A549 (cell line): ENCODE data around the gene UBE2R2. TPM values are rescaled to one million over a fixed set of nuclear protein-coding genes. Genes with fewer than 3 reads are reported as not detected.
"Not testable (repeated sequence)": the region's sequence is repeated elsewhere in the genome, so short reads cannot be mapped to it uniquely, and the experiment has no call there.

ENCODE experiments used
- ATAC-seq, 2 experiments: fragments of 200-7000 bp in 1 of 2; fragments of >200 bp in 1 of 2; cut with Nextera tagmentation in 1 of 2; cut with Tn5 transposase in 1 of 2; 3 replicates each; pipeline versions ENCODE4 v1.8.0 to v1.9.1; 2018 to 2020; ENCODE audit warnings: mild to moderate bottlenecking in 1 of 2, moderate library complexity in 1 of 2
- CTCF ChIA-PET: fragments of 300-600 bp; sonication (Branson Sonifier 250); formaldehyde crosslinking; extraction: SDS; loops from one replicate; lab custom pipeline; 2021; ENCODE audit warnings: antibody characterized with exemption, inconsistent platforms; lab: Yijun Ruan, JAX
- POLR2A ChIA-PET: fragments of 350-600 bp; formaldehyde crosslinking; extraction: SDS; loops from one replicate; lab custom pipeline; 2021; ENCODE audit warnings: antibody characterized with exemption, inconsistent platforms; lab: Yijun Ruan, JAX
- DNase-seq, 2 experiments: peaks; one replicate each; pipeline versions ENCODE4 v3.0.0 to v3.0.0-alpha.2; 2011 to 2016; ENCODE audit warnings: low read depth in 1 of 2, low spot score in 1 of 2
- FAIRE-seq: peaks from 2 replicates; lab custom pipeline; 2011; peaks lifted over from hg19 to GRCh38; lab: Jason Lieb, UNC
- H3K27ac ChIP-seq, 2 experiments: fragments of >200 bp; sonication (Bioruptor Twin); formaldehyde crosslinking; 3 replicates each; pipeline ENCODE4 v1.5.1; 2016 to 2017
- H3K4me1 ChIP-seq: fragments of >200 bp; sonication (Bioruptor Twin); formaldehyde crosslinking; 3 replicates; pipeline ENCODE4 v1.6.1; 2016
- H3K4me2 ChIP-seq: fragments of >200 bp; sonication (Bioruptor Twin); formaldehyde crosslinking; 3 replicates; pipeline ENCODE4 v1.6.1; 2016
- H3K4me3 ChIP-seq: fragments of >200 bp; sonication (Bioruptor Twin); formaldehyde crosslinking; 3 replicates; pipeline ENCODE4 v1.5.1; 2016
- H3K9me3 ChIP-seq: fragments of >200 bp; sonication (Bioruptor Twin); formaldehyde crosslinking; 3 replicates; pipeline ENCODE4 v1.6.1; 2016
- CHD4 ChIP-seq: fragments of 200-600 bp; sonication (generic); IDR thresholded peaks from 2 replicates; pipeline ENCODE4 v1.6.1; 2016; ENCODE audit warnings: antibody characterized with exemption, mild to moderate bottlenecking, borderline replicate concordance
- EP300 ChIP-seq, 2 experiments: fragments of >200 bp; sonication (Bioruptor Twin); formaldehyde crosslinking; IDR thresholded peaks; 2 replicates in 1 of 2; 3 replicates in 1 of 2; pipeline ENCODE4 v1.6.1; 2016 to 2017
- ESRRA ChIP-seq: fragments of 150-350 bp; IDR thresholded peaks from 2 replicates; pipeline ENCODE4 v1.6.1; 2014; ENCODE audit warnings: mild to moderate bottlenecking, low read length, borderline replicate concordance
- FOSL2 ChIP-seq, 2 experiments: fragments of 450-650 bp in 1 of 2; fragments of >200 bp in 1 of 2; sonication (Bioruptor Twin) in 1 of 2; formaldehyde crosslinking; IDR thresholded peaks; 2 replicates each; pipeline versions ENCODE4 v1.5.0 to v1.6.1; 2016 to 2020; ENCODE audit warnings: mild to moderate bottlenecking in 1 of 2, moderate library complexity in 1 of 2
- FOXS1 ChIP-seq: fragments of 250-450 bp; sonication (Bioruptor Pico); IDR thresholded peaks from 2 replicates; pipeline ENCODE4 v1.5.0; 2020; ENCODE audit warnings: mild to moderate bottlenecking, moderate library complexity
- GATA3 ChIP-seq: IDR thresholded peaks from 2 replicates; pipeline ENCODE4 v1.6.1; 2012; ENCODE audit warnings: borderline replicate concordance
- HOXB13 ChIP-seq: fragments of 250-450 bp; sonication (Bioruptor Pico); IDR thresholded peaks from 2 replicates; pipeline ENCODE4 v1.5.0; 2020; ENCODE audit warnings: low read depth, mild to moderate bottlenecking, moderate library complexity
- JUN ChIP-seq, 2 experiments: fragments of >200 bp; sonication (Bioruptor Twin); formaldehyde crosslinking; IDR thresholded peaks; 2 replicates in 1 of 2; 3 replicates in 1 of 2; pipeline ENCODE4 v1.6.1; 2016 to 2017
- MAFK ChIP-seq: fragments of 450-650 bp; IDR thresholded peaks from 2 replicates; pipeline ENCODE4 v1.6.1; 2014; ENCODE audit not compliant: partially characterized antibody
- MAZ ChIP-seq: fragments of 150-350 bp; IDR thresholded peaks from 2 replicates; pipeline ENCODE4 v1.6.1; 2014; ENCODE audit warnings: antibody characterized with exemption, low read depth, low read length, borderline replicate concordance
- NR3C1 ChIP-seq: fragments of >200 bp; sonication (Bioruptor Twin); formaldehyde crosslinking; IDR thresholded peaks from 3 replicates; pipeline ENCODE4 v1.6.1; 2017
- POLR2AphosphoS2 ChIP-seq: conservative IDR thresholded peaks from 2 replicates; pipeline ENCODE4 v1.6.1; 2012; ENCODE audit warnings: low read length, improper control_type of control experiment, inconsistent platforms
- RFX5 ChIP-seq: fragments of 450-650 bp; IDR thresholded peaks from 2 replicates; pipeline ENCODE4 v1.7.1; 2014; ENCODE audit warnings: antibody characterized with exemption, mild to moderate bottlenecking, moderate library complexity
- SMC3 ChIP-seq: fragments of >200 bp; sonication (Bioruptor Twin); formaldehyde crosslinking; IDR thresholded peaks from 3 replicates; pipeline ENCODE4 v1.6.1; 2018; ENCODE audit warnings: inconsistent platforms
- SREBF2 ChIP-seq: fragments of 450-650 bp; IDR thresholded peaks from 2 replicates; pipeline ENCODE4 v1.6.1; 2014; ENCODE audit warnings: mild to moderate bottlenecking, moderate library complexity
- ZSCAN20 ChIP-seq: fragments of 250-450 bp; sonication (Bioruptor Pico); IDR thresholded peaks from 2 replicates; pipeline ENCODE4 v1.8.0; 2022; ENCODE audit warnings: mild to moderate bottlenecking, moderate library complexity
- WGBS: methylation state at CpG from one replicate; pipeline ENCODE4 v1.1.6; 2017; ENCODE audit errors: missing lambda C conversion rate; 5-methylcytosine and 5-hydroxymethylcytosine counted together
- polyA plus RNA-seq, 4 experiments: library from polyadenylated mRNA; depleted of rRNA in 3 of 4; stranded (reverse); fragments of >200 nt; fragmentation: RNase III in 1 of 4; extraction: RNeasy Plus Mini Kit Qiagen cat#74134 plus additional on column Dnase treatment in 1 of 4; gene quantifications; 2 replicates in 3 of 4; 3 replicates in 1 of 4; pipeline ENCODE4 v1.2.3, GENCODE V29; 2011 to 2017
- TF ChIP-seq, protein P1 (sequence below): fragments of 450-650 bp; IDR thresholded peaks from 2 replicates; pipeline ENCODE4 v1.6.1; 2014; ENCODE audit warnings: antibody characterized with exemption
- TF ChIP-seq, protein P2 (sequence below): fragments of >200 bp; sonication (Bioruptor Twin); formaldehyde crosslinking; IDR thresholded peaks from 2 replicates; pipeline ENCODE4 v1.6.1; 2016
- TF ChIP-seq, protein P3 (sequence below): fragments of 250-450 bp; sonication (Bioruptor Pico); IDR thresholded peaks from 2 replicates; pipeline ENCODE4 v1.5.0; 2021; ENCODE audit warnings: mild to moderate bottlenecking, moderate library complexity, borderline replicate concordance
- TF ChIP-seq, protein P4 (sequence below): fragments of 200-600 bp; sonication (generic); IDR thresholded peaks from 2 replicates; pipeline ENCODE4 v1.6.1; 2016; ENCODE audit warnings: antibody characterized with exemption, mild to moderate bottlenecking, moderate library complexity
- TF ChIP-seq, protein P5 (sequence below): IDR thresholded peaks from 2 replicates; pipeline ENCODE4 v1.6.1; 2012
- TF ChIP-seq, protein P6 (sequence below): fragments of 150-350 bp; IDR thresholded peaks from 2 replicates; pipeline ENCODE4 v1.6.1; 2014; ENCODE audit warnings: low read depth, mild to moderate bottlenecking, low read length

The UBE2R2 gene
- polyA plus RNA-seq, 2 of the 4 experiments (the other 2 are of a cell fraction), result 41.2 to 48.1 TPM

DNA sequence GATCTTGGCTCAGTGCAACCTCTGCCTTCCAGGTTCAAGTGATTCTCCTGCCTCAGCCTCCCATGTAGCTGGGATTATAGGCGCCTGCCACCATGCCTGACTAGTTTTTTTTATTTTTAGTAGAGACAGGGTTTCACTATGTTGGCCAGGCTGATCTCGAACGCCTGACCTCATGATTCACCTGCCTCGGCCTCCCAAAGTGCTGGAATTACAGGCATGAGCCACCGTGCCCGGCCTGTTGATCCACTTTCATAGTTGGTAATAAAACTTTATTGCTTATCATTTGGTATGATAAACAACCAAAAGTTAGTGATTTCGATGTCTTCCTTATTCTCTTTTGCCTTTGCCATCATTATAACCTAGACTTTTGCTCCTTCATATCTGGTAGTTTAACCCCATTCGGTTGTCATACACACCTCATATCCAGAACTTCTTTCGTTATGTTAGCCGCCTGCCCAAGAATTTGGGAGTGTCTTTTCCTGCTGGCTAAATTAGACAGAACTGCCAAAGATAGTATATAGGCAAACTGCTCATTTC is 45.0 kb downstream of the UBE2R2 start:
- no peak overlapping the region for H3K27ac ChIP-seq
- ChIA-PET CTCF (interaction anchor here (1.0 to 3.8 kb wide), 3 partner anchors 8 to 48 kb away, joined by 3 to 16 read pairs (median 3); no protein-coding TSS in a partner anchor), POLR2A (no interaction called here)
- TF ChIP-seq, protein P1, sequence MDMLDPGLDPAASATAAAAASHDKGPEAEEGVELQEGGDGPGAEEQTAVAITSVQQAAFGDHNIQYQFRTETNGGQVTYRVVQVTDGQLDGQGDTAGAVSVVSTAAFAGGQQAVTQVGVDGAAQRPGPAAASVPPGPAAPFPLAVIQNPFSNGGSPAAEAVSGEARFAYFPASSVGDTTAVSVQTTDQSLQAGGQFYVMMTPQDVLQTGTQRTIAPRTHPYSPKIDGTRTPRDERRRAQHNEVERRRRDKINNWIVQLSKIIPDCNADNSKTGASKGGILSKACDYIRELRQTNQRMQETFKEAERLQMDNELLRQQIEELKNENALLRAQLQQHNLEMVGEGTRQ, result no peak
- TF ChIP-seq, protein P2, sequence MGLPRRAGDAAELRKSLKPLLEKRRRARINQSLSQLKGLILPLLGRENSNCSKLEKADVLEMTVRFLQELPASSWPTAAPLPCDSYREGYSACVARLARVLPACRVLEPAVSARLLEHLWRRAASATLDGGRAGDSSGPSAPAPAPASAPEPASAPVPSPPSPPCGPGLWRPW, result no peak
- no peak for TF ChIP-seq EP300 (IDR thresholded peaks at IDR 0.05)
- TF ChIP-seq CHD4, result no peak
- no peak for TF ChIP-seq ZSCAN20 (CRISPR knock-in tag)
- TF ChIP-seq JUN (IDR thresholded peaks at IDR 0.05), result no peak
- TF ChIP-seq, protein P3, sequence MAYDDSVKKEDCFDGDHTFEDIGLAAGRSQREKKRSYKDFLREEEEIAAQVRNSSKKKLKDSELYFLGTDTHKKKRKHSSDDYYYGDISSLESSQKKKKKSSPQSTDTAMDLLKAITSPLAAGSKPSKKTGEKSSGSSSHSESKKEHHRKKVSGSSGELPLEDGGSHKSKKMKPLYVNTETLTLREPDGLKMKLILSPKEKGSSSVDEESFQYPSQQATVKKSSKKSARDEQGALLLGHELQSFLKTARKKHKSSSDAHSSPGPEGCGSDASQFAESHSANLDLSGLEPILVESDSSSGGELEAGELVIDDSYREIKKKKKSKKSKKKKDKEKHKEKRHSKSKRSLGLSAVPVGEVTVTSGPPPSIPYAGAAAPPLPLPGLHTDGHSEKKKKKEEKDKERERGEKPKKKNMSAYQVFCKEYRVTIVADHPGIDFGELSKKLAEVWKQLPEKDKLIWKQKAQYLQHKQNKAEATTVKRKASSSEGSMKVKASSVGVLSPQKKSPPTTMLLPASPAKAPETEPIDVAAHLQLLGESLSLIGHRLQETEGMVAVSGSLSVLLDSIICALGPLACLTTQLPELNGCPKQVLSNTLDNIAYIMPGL, result no peak
- TF ChIP-seq POLR2AphosphoS2, result no peak
- no peak for TF ChIP-seq MAFK
- FAIRE-seq, result no peak
- DNase-seq, result no peak
- no peak for ATAC-seq
- 89% methylated on average over 10 of the region's 10 CpGs for WGBS
- no peak overlapping the region for H3K4me3 ChIP-seq
- no peaks in the 10 kb centered on the region for H3K9me3 ChIP-seq
- H3K4me1 ChIP-seq, result peaks cover 18% of the 10 kb centered on the region
- H3K4me2 ChIP-seq, result no peak overlapping the region

DNA sequence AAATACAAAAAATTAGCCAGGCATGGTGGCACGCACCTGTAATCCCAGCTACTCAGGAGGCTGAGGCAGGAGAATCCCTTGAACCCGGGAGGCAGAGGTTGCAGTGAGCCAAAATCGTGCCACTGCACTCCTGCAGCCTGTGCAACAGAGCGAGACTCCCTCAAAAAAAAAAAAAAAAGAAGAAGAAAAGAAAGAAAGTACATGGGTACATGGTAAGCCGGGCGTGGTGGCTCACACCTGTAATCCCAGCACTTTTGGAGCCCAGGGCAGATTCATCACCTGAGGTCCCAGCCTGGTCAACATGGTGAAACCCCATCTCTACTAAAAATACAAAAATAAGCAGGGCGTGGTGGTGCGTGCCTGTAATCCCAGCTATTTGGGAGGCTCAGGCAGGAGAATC is 46.1 kb downstream of the UBE2R2 start:
- H3K9me3 ChIP-seq, POLR2A ChIA-PET, FAIRE-seq, H3K4me2 ChIP-seq, H3K27ac ChIP-seq, H3K4me3 ChIP-seq, ATAC-seq, DNase-seq: not testable (repeated sequence)
- CTCF ChIA-PET, result interaction anchor here (1.0 to 3.8 kb wide), 2 partner anchors 10 to 49 kb away, joined by 3 to 16 read pairs; no protein-coding TSS in a partner anchor
- WGBS, result 99% methylated on average over 8 of the region's 8 CpGs
- H3K4me1 ChIP-seq, result peaks cover 21% of the 10 kb centered on the region

DNA sequence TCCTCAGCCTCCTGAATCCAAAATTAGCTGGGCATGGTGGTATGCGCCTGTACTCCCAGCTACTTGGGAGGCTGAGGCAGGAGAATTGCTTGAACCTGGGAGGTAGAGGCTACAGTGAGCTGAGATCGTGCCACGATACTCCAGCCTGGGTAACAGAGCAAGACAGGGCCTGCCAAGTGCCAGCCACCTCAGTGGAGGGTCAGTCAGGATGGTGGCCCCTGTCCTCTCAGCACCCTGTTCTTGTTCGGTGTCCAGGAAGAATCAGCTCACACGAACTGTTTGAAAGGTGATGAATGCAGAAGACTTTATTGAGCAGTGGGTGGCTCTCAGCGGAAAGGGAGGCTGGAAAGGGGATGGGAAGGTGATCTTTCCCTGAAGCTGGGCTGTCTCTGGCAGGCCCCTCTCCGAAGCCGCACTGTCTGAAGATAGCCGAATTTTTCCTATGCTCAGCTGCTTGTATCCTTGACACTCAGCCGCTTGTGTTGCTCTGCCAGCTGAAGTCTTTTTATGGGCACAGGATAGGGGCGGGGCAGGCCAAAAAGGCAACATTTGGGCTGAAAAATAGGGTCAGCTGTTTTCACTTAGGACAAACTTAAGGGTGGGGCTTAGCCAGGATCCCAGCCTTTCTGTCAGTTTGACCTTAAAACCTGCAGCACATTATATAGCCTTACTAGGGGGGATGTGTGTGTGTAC is 50.9 kb downstream of the UBE2R2 start:
- Histone ChIP-seq H3K4me3 (no peak overlapping the region), H3K4me1 (peaks cover 17% of the 10 kb centered on the region; the same call in 2 of the 3 replicates), H3K9me3 (no peaks in the 10 kb centered on the region), H3K27ac (no peak overlapping the region), H3K4me2 (no peak overlapping the region)
- DNase-seq (no peak), FAIRE-seq (no peak), ATAC-seq (peak in 1 of 2 experiments; percentile 59; a peak in 3 of 6 replicates)
- ChIA-PET POLR2A (interaction anchor here (0.6 kb wide), 1 partner anchor 12 kb away, joined by 3 read pairs; no protein-coding TSS in a partner anchor), CTCF (interaction anchor here (0.9 to 2.8 kb wide), 5 partner anchors 9 to 130 kb away, joined by 4 to 8 read pairs (median 5); no protein-coding TSS in a partner anchor)
- 89% methylated on average over 11 of the region's 11 CpGs for WGBS
- no peak for TF ChIP-seq FOXS1 (CRISPR knock-in tag)
- TF ChIP-seq SMC3, result no peak
- TF ChIP-seq POLR2AphosphoS2, result no peak
- TF ChIP-seq RFX5, result no peak
- TF ChIP-seq FOSL2 (IDR thresholded peaks at IDR 0.05), result no peak
- no peak for TF ChIP-seq FOSL2 (CRISPR knock-in tag; IDR thresholded peaks at IDR 0.05)
- TF ChIP-seq, protein P4, sequence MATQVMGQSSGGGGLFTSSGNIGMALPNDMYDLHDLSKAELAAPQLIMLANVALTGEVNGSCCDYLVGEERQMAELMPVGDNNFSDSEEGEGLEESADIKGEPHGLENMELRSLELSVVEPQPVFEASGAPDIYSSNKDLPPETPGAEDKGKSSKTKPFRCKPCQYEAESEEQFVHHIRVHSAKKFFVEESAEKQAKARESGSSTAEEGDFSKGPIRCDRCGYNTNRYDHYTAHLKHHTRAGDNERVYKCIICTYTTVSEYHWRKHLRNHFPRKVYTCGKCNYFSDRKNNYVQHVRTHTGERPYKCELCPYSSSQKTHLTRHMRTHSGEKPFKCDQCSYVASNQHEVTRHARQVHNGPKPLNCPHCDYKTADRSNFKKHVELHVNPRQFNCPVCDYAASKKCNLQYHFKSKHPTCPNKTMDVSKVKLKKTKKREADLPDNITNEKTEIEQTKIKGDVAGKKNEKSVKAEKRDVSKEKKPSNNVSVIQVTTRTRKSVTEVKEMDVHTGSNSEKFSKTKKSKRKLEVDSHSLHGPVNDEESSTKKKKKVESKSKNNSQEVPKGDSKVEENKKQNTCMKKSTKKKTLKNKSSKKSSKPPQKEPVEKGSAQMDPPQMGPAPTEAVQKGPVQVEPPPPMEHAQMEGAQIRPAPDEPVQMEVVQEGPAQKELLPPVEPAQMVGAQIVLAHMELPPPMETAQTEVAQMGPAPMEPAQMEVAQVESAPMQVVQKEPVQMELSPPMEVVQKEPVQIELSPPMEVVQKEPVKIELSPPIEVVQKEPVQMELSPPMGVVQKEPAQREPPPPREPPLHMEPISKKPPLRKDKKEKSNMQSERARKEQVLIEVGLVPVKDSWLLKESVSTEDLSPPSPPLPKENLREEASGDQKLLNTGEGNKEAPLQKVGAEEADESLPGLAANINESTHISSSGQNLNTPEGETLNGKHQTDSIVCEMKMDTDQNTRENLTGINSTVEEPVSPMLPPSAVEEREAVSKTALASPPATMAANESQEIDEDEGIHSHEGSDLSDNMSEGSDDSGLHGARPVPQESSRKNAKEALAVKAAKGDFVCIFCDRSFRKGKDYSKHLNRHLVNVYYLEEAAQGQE, result no peak
- TF ChIP-seq MAFK, result no peak
- TF ChIP-seq, protein P5, sequence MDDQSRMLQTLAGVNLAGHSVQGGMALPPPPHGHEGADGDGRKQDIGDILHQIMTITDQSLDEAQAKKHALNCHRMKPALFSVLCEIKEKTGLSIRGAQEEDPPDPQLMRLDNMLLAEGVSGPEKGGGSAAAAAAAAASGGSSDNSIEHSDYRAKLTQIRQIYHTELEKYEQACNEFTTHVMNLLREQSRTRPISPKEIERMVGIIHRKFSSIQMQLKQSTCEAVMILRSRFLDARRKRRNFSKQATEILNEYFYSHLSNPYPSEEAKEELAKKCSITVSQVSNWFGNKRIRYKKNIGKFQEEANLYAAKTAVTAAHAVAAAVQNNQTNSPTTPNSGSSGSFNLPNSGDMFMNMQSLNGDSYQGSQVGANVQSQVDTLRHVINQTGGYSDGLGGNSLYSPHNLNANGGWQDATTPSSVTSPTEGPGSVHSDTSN, result no peak
- TF ChIP-seq NR3C1, result no peak
- no peak for TF ChIP-seq ESRRA
- TF ChIP-seq, protein P6, sequence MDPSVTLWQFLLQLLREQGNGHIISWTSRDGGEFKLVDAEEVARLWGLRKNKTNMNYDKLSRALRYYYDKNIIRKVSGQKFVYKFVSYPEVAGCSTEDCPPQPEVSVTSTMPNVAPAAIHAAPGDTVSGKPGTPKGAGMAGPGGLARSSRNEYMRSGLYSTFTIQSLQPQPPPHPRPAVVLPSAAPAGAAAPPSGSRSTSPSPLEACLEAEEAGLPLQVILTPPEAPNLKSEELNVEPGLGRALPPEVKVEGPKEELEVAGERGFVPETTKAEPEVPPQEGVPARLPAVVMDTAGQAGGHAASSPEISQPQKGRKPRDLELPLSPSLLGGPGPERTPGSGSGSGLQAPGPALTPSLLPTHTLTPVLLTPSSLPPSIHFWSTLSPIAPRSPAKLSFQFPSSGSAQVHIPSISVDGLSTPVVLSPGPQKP, result no peak
- TF ChIP-seq GATA3, result no peak
- TF ChIP-seq MAZ, result no peak
- no peak for TF ChIP-seq HOXB13 (CRISPR knock-in tag)
- TF ChIP-seq EP300 (IDR thresholded peaks at IDR 0.05), result no peak
- no peak for TF ChIP-seq SREBF2
